ENCODE data around the gene LRRN3.

LRRN3 gene

DNA sequence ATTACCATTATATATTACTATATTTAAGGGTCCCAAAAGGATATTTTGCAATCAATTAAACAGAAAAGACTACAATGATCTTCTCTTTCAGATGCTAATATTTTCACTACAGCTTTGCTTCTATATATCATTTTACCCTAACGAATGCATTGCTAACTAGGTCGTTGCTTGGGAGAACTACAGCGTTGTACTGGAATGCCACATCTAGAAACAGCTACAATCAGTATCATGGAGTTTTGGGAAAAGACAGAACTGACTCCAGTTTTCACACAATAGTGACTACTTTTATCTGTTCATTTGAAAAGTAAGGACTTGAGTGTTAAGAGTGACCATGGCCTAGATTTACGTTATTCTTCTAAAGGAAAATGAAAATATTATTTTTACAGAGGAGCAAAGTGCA, 38.5 kb downstream of the LRRN3 start:
- TF ChIP-seq TAF1 (IDR thresholded peaks at IDR 0.05; ENCODE audit: borderline replicate concordance, insufficient read depth, low read length) = no peak
- TF ChIP-seq SIN3A (IDR thresholded peaks at IDR 0.05; ENCODE audit: borderline replicate concordance, insufficient read depth, low read length) = no peak
- TF ChIP-seq FOXP2 (optimal IDR thresholded peaks at IDR 0.05; ENCODE audit: borderline replicate concordance, extremely low read depth, extremely low read length, insufficient read depth) = no peak
- no peak for TF ChIP-seq POLR2AphosphoS5 (IDR thresholded peaks at IDR 0.05; ENCODE audit: low read depth, low read length)
- TF ChIP-seq REST (IDR thresholded peaks at IDR 0.05; ENCODE audit: insufficient read depth in 1 of 2, low read depth in 2 of 2, low read length in 2 of 2) = no peak

- TF ChIP-seq SIN3A (IDR thresholded peaks at IDR 0.05; ENCODE audit: borderline replicate concordance, insufficient read depth, low read length) (no peak), TAF1 (IDR thresholded peaks at IDR 0.05; ENCODE audit: borderline replicate concordance, insufficient read depth, low read length) (no peak), FOXP2 (optimal IDR thresholded peaks at IDR 0.05; ENCODE audit: borderline replicate concordance, extremely low read depth, extremely low read length, insufficient read depth) (no peak), POLR2AphosphoS5 (IDR thresholded peaks at IDR 0.05; ENCODE audit: low read depth, low read length) (no peak), REST (IDR thresholded peaks at IDR 0.05; ENCODE audit: insufficient read depth in 1 of 2, low read depth in 2 of 2, low read length in 2 of 2) (no peak)
These were observed 41.9 kb downstream of the LRRN3 start for GRCh38 chr7:111132833-111133232.

DNA sequence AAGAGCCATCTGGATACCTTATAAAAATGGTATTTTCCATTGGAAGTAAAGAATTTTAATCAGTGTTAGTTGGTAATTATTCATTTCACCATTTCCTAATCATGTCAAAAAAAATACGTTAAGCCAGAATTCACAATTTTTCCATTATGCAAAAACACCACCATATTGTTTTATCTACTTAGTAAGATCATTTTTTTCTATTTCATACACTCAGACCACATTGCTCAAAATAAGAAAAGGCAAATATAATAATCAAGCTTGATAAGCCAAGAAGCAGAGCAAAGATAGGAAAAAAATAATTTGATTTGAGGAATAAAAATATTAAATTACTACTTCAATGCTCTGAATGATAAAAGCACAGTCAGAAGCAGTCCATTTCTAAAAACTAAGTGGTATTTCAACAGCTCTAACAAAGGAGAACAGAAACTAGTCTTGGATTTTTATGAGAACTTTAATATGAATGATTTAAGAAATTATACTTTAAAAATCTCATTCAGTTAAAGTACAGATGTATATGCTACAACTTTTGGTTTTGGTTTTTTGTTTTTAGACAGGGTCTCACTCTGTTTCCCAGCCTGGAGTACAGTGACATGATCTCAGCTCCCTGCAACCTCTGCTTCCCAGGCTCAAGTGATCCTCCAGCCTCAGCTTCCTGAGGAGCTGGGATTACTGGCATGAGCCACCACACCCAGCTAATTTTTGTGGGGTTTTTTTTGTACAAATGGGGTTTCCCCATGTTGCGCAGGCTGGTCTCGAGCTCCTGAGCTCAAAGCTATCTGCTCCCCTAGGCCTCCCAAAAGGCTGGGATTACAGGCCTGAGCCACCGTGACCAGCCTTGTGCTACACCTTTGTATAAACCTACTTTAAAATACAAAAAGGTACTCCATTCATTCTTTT, 46.6 kb downstream of the LRRN3 start:
- TF ChIP-seq TAF1 (IDR thresholded peaks at IDR 0.05; ENCODE audit: borderline replicate concordance, insufficient read depth, low read length) (no peak), FOXP2 (optimal IDR thresholded peaks at IDR 0.05; ENCODE audit: borderline replicate concordance, extremely low read depth, extremely low read length, insufficient read depth) (no peak), POLR2AphosphoS5 (IDR thresholded peaks at IDR 0.05; ENCODE audit: low read depth, low read length) (no peak), REST (IDR thresholded peaks at IDR 0.05; ENCODE audit: insufficient read depth in 1 of 2, low read depth in 2 of 2, low read length in 2 of 2) (no peak), SIN3A (IDR thresholded peaks at IDR 0.05; ENCODE audit: borderline replicate concordance, insufficient read depth, low read length) (no peak)

- TF ChIP-seq POLR2AphosphoS5 (IDR thresholded peaks at IDR 0.05; ENCODE audit: low read depth, low read length) (no peak), TAF1 (IDR thresholded peaks at IDR 0.05; ENCODE audit: borderline replicate concordance, insufficient read depth, low read length) (no peak), FOXP2 (optimal IDR thresholded peaks at IDR 0.05; ENCODE audit: borderline replicate concordance, extremely low read depth, extremely low read length, insufficient read depth) (no peak), REST (IDR thresholded peaks at IDR 0.05; ENCODE audit: insufficient read depth in 1 of 2, low read depth in 2 of 2, low read length in 2 of 2) (no peak), SIN3A (IDR thresholded peaks at IDR 0.05; ENCODE audit: borderline replicate concordance, insufficient read depth, low read length) (no peak)
These were observed 47.3 kb downstream of the LRRN3 start for GRCh38 chr7:111138193-111138569.
